Osteocyte (in vitro differentiated cells): Measurements from ENCODE around the gene SDK2. TPM values are rescaled to one million over a fixed set of nuclear protein-coding genes. Genes with fewer than 3 reads are reported as not detected.

Experiments
- DNase-seq: peaks from one replicate; pipeline ENCODE4 v3.0.0; 2021; ENCODE audit warnings: mixed read lengths; ENCODE audit not compliant: unreplicated experiment; ENCODE audit errors: extremely low spot score
- H3K27ac Mint-ChIP-seq: one replicate; pipeline ENCODE4 v1.8.0; 2021; ENCODE audit warnings: mild to moderate bottlenecking, mixed read lengths; ENCODE audit not compliant: unreplicated experiment
- H3K27me3 Mint-ChIP-seq: one replicate; pipeline ENCODE4 v1.8.0; 2021; ENCODE audit warnings: mixed read lengths; ENCODE audit not compliant: unreplicated experiment
- H3K36me3 Mint-ChIP-seq: one replicate; pipeline ENCODE4 v1.8.0; 2021; ENCODE audit warnings: mixed read lengths; ENCODE audit not compliant: unreplicated experiment
- H3K4me1 Mint-ChIP-seq: one replicate; pipeline ENCODE4 v1.8.0; 2021; ENCODE audit warnings: mixed read lengths; ENCODE audit not compliant: unreplicated experiment
- H3K4me3 Mint-ChIP-seq: one replicate; pipeline ENCODE4 v1.8.0; 2021; ENCODE audit warnings: mild to moderate bottlenecking, moderate library complexity, mixed read lengths; ENCODE audit not compliant: unreplicated experiment
- H3K9me3 Mint-ChIP-seq: one replicate; pipeline ENCODE4 v1.8.0; 2021; ENCODE audit warnings: mixed read lengths; ENCODE audit not compliant: unreplicated experiment
- CTCF ChIP-seq: fragments of 200-600 bp; sonication (generic); IDR thresholded peaks from 2 replicates; pipeline ENCODE4 v1.5.0; 2021; ENCODE audit warnings: antibody characterized with exemption, mild to moderate bottlenecking, moderate library complexity
- total RNA-seq: library from RNA; stranded (reverse); gene quantifications from 2 replicates; pipeline ENCODE4 v1.2.1, GENCODE V29; 2021

Gene SDK2
- total RNA-seq, 1 donor from 2014 or later, result 16.5 TPM

- Mint-ChIP-seq H3K4me1 (peaks cover 9% of the 10 kb centered on the region), H3K27me3 (peaks cover 3% of the 10 kb centered on the region), H3K27ac (no peak overlapping the region), H3K9me3 (no peaks in the 10 kb centered on the region), H3K36me3 (no peaks in the 10 kb centered on the region), H3K4me3 (no peak overlapping the region)
- no peak for TF ChIP-seq CTCF
- no peak for DNase-seq
Observed at GRCh38 chr17:73594598-73594997, 49.6 kb downstream of the SDK2 start.

- H3K4me1 Mint-ChIP-seq, result peaks cover 10% of the 10 kb centered on the region
- H3K27me3 Mint-ChIP-seq, result peaks cover 3% of the 10 kb centered on the region
- H3K4me3 Mint-ChIP-seq, result no peak overlapping the region
- H3K27ac Mint-ChIP-seq, result no peak overlapping the region
- no peak for DNase-seq
- H3K36me3 Mint-ChIP-seq, result no peaks in the 10 kb centered on the region
- no peaks in the 10 kb centered on the region for H3K9me3 Mint-ChIP-seq
- no peak for TF ChIP-seq CTCF
Observed at GRCh38 chr17:73594025-73594424, 50.2 kb downstream of the SDK2 start.

- H3K27me3 Mint-ChIP-seq, result peaks cover 3% of the 10 kb centered on the region
- no peaks in the 10 kb centered on the region for H3K9me3 Mint-ChIP-seq
- no peak for TF ChIP-seq CTCF
- H3K36me3 Mint-ChIP-seq, result no peaks in the 10 kb centered on the region
- H3K27ac Mint-ChIP-seq, result no peak overlapping the region
- DNase-seq, result no peak
- peaks cover 14% of the 10 kb centered on the region for H3K4me1 Mint-ChIP-seq
- H3K4me3 Mint-ChIP-seq, result no peak overlapping the region
Observed at GRCh38 chr17:73593249-73593965, 50.8 kb downstream of the SDK2 start.

- Mint-ChIP-seq H3K9me3 (no peaks in the 10 kb centered on the region), H3K4me3 (no peak overlapping the region), H3K27ac (no peak overlapping the region), H3K27me3 (peaks cover 3% of the 10 kb centered on the region), H3K36me3 (no peaks in the 10 kb centered on the region), H3K4me1 (peaks cover 15% of the 10 kb centered on the region)
- TF ChIP-seq CTCF, result no peak
- no peak for DNase-seq
Observed at GRCh38 chr17:73592501-73592961, 51.7 kb downstream of the SDK2 start.

DNA sequence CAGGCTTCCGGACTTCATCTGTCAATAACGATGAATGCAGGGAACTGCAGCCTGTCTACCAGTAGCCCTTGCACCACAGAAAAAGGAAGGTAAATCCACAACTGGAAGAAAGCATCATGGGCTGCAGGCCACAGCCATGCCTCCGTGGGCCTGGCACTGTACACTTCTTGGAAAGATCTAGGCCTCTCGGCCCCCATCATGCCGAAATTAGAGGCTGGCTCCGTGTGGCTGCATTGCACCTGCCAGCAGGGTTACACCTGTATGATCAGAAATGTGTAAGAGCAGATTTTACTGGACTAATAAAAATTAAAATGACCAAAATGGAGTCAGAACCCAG, 52.2 kb downstream of the SDK2 start:
- H3K36me3 Mint-ChIP-seq, result no peaks in the 10 kb centered on the region
- H3K27me3 Mint-ChIP-seq, result peaks cover 3% of the 10 kb centered on the region
- no peak overlapping the region for H3K4me3 Mint-ChIP-seq
- no peaks in the 10 kb centered on the region for H3K9me3 Mint-ChIP-seq
- no peak for DNase-seq
- H3K4me1 Mint-ChIP-seq, result peaks cover 15% of the 10 kb centered on the region
- H3K27ac Mint-ChIP-seq, result no peak overlapping the region
- no peak for TF ChIP-seq CTCF
